ENCODE results near the gene KIR3DL3. TPM values are rescaled to one million over a fixed set of nuclear protein-coding genes. Genes with fewer than 3 reads are reported as not detected.
"Not testable (repeated sequence)": the region's sequence is repeated elsewhere in the genome, so short reads cannot be mapped to it uniquely, and the experiment has no call there.

KIR3DL3 gene
- total and polyA plus RNA-seq, 9 of the 15 experiments (the other 6 are each of a cell fraction or from before 2014, with no cell fraction given) = 0.11 TPM; not detected in 8

DNA sequence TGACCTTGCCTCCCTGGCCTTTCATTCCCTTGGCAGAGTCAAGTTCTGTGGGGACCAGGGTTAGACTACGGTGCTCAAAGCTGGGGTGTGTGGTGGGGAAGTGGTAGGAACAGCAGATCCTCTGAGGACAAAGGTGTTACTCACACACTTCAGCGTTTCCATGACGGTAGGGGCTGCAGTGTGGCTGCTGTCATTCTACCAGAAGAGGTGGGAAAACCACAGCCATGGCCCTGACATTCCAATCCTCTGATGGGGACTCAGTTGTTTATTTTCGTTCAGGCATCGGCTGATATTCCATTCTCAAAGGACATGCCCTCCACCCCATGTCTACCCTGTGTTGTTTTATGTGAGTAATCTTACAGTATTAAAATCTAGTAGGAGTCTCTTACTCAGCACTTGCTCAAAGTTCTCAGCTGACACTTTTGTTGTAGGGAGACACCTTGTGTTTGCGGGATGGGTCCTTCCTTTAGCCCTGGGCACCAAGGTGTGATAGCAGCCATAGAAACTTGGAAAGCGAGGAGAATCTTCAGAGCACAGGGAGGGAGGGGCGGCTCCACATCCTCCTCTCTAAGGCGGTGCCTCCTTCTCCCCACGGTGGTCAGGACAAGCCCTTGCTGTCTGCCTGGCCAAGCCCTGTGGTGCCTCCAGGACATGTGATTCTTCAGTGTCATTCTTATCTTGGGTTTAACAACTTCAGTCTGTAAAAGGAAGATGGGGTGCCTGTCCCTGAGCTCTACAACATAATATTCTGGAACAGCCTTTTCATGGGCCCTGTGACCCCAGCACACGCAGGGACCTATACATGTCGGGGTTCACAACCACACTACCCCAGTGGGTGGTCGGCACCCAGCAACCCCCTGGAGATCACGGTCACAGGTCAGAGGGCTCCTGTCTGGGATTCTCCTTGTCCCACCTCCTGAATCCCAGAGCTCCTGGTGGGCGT is 47.0 kb downstream of the KIR3DL3 start:
- in situ Hi-C loops (cut with MboI); H3K27me3 ChIP-seq (ENCODE audit: control insufficient read depth in 2 of 2, insufficient read depth in 2 of 2, low read length in 2 of 2); POLR2A ChIA-PET; intact Hi-C loops (cut with micrococcal nuclease); H3K36me3 ChIP-seq (ENCODE audit: control insufficient read depth, insufficient read depth, low read length); H3K79me2 ChIP-seq (ENCODE audit: control insufficient read depth, insufficient read depth, low read length); BruUV-seq (replicated peaks); H2AFZ ChIP-seq (ENCODE audit: low read depth, low read length); H3K9me1 ChIP-seq (ENCODE audit: control insufficient read depth, insufficient read depth, low read length); H4K20me1 ChIP-seq (replicated peaks; ENCODE audit: control insufficient read depth, insufficient read depth, low read length); H3K27ac ChIP-seq (ENCODE audit: extremely low read depth, low read depth, low read length); H3K4me1 ChIP-seq (replicated peaks in 1 of 2; ENCODE audit: control insufficient read depth in 2 of 2, insufficient read depth in 2 of 2, low read length in 2 of 2); DNase-seq (ENCODE audit: extremely low read depth in 1 of 4, low spot score in 3 of 4); H3K4me2 ChIP-seq (ENCODE audit: insufficient read depth, low read length); FAIRE-seq; H3K4me3 ChIP-seq; H3K9me3 ChIP-seq (replicated peaks; ENCODE audit: control insufficient read depth, insufficient read depth, low read depth, low read length); CTCF ChIA-PET (ENCODE audit: low intra/inter-chr PET ratio); H3K9ac ChIP-seq (ENCODE audit: insufficient read depth in 1 of 2, low read depth in 2 of 2, low read length in 2 of 2); ATAC-seq: not testable (repeated sequence)
- WGBS (ENCODE audit: insufficient coverage, low coverage, missing lambda C conversion rate) = 0% methylated on average over 13 of the region's 15 CpGs

- 0% methylated on average over 2 of the region's 2 CpGs for WGBS (ENCODE audit: insufficient coverage, low coverage, missing lambda C conversion rate)
- H3K9me1 ChIP-seq (ENCODE audit: control insufficient read depth, insufficient read depth, low read length); H3K9me3 ChIP-seq (replicated peaks; ENCODE audit: control insufficient read depth, insufficient read depth, low read depth, low read length); DNase-seq (ENCODE audit: extremely low read depth in 1 of 4, low spot score in 3 of 4); H3K4me3 ChIP-seq; H4K20me1 ChIP-seq (replicated peaks; ENCODE audit: control insufficient read depth, insufficient read depth, low read length); intact Hi-C loops (cut with micrococcal nuclease); ATAC-seq; FAIRE-seq; H3K27me3 ChIP-seq (ENCODE audit: control insufficient read depth in 2 of 2, insufficient read depth in 2 of 2, low read length in 2 of 2); H2AFZ ChIP-seq (ENCODE audit: low read depth, low read length); H3K9ac ChIP-seq (ENCODE audit: insufficient read depth in 1 of 2, low read depth in 2 of 2, low read length in 2 of 2); H3K4me1 ChIP-seq (replicated peaks in 1 of 2; ENCODE audit: control insufficient read depth in 2 of 2, insufficient read depth in 2 of 2, low read length in 2 of 2); in situ Hi-C loops (cut with MboI); H3K27ac ChIP-seq (ENCODE audit: extremely low read depth, low read depth, low read length); H3K4me2 ChIP-seq (ENCODE audit: insufficient read depth, low read length); BruUV-seq (replicated peaks); H3K79me2 ChIP-seq (ENCODE audit: control insufficient read depth, insufficient read depth, low read length); H3K36me3 ChIP-seq (ENCODE audit: control insufficient read depth, insufficient read depth, low read length); POLR2A ChIA-PET; CTCF ChIA-PET (ENCODE audit: low intra/inter-chr PET ratio): not testable (repeated sequence)
Observed at GRCh38 chr19:54772666-54773065, 48.4 kb downstream of the KIR3DL3 start.

DNA sequence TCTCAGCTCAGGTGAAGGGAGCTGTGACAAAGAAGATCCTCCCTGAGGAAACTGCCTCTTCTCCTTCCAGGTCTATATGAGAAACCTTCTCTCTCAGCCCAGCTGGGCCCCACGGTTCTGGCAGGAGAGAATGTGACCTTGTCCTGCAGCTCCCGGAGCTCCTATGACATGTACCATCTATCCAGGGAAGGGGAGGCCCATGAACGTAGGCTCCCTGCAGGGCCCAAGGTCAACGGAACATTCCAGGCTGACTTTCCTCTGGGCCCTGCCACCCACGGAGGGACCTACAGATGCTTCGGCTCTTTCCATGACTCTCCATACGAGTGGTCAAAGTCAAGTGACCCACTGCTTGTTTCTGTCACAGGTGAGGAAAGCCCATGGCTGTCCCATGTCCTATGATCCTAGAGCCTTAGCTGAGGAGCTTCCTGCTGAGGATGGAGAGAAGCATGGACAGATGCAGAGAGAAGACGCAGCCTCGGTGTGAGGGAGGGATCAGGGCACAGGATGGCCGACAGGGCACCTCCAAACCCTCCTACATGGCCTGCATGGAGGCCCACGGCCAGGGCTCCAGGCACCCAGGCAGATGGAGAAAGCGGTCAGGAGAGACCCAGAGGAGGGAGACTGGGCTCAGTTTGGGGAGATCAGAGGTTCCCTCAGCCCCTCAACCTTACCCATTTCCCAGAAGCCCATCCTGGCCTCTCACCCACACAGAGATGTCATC is 51.0 kb downstream of the KIR3DL3 start:
- in situ Hi-C loops (cut with MboI); H3K9me3 ChIP-seq (replicated peaks; ENCODE audit: control insufficient read depth, insufficient read depth, low read depth, low read length); H3K4me3 ChIP-seq; H3K79me2 ChIP-seq (ENCODE audit: control insufficient read depth, insufficient read depth, low read length); H2AFZ ChIP-seq (ENCODE audit: low read depth, low read length); H3K4me2 ChIP-seq (ENCODE audit: insufficient read depth, low read length); H3K9me1 ChIP-seq (ENCODE audit: control insufficient read depth, insufficient read depth, low read length); CTCF ChIA-PET (ENCODE audit: low intra/inter-chr PET ratio); H3K9ac ChIP-seq (ENCODE audit: insufficient read depth in 1 of 2, low read depth in 2 of 2, low read length in 2 of 2); BruUV-seq (replicated peaks); H3K4me1 ChIP-seq (replicated peaks in 1 of 2; ENCODE audit: control insufficient read depth in 2 of 2, insufficient read depth in 2 of 2, low read length in 2 of 2); H3K27me3 ChIP-seq (ENCODE audit: control insufficient read depth in 2 of 2, insufficient read depth in 2 of 2, low read length in 2 of 2); ATAC-seq; H3K36me3 ChIP-seq (ENCODE audit: control insufficient read depth, insufficient read depth, low read length); FAIRE-seq; intact Hi-C loops (cut with micrococcal nuclease); H4K20me1 ChIP-seq (replicated peaks; ENCODE audit: control insufficient read depth, insufficient read depth, low read length); H3K27ac ChIP-seq (ENCODE audit: extremely low read depth, low read depth, low read length); DNase-seq (ENCODE audit: extremely low read depth in 1 of 4, low spot score in 3 of 4): not testable (repeated sequence)
- POLR2A ChIA-PET = interaction anchor here (0.8 kb wide), 1 partner anchor 72 kb away, joined by 3 read pairs; no protein-coding TSS in a partner anchor
- WGBS (ENCODE audit: insufficient coverage, low coverage, missing lambda C conversion rate) = under 1% methylated on average over 11 of the region's 12 CpGs
